ENCODE measurements around the gene TSR3. TPM values are rescaled to one million over a fixed set of nuclear protein-coding genes. Genes with fewer than 3 reads are reported as not detected.
"Not testable (repeated sequence)": the region's sequence is repeated elsewhere in the genome, so short reads cannot be mapped to it uniquely, and the experiment has no call there.

TSR3 gene
- total RNA-seq, 2 donors from 2014 or later: 64.9 to 67.4 TPM

DNA sequence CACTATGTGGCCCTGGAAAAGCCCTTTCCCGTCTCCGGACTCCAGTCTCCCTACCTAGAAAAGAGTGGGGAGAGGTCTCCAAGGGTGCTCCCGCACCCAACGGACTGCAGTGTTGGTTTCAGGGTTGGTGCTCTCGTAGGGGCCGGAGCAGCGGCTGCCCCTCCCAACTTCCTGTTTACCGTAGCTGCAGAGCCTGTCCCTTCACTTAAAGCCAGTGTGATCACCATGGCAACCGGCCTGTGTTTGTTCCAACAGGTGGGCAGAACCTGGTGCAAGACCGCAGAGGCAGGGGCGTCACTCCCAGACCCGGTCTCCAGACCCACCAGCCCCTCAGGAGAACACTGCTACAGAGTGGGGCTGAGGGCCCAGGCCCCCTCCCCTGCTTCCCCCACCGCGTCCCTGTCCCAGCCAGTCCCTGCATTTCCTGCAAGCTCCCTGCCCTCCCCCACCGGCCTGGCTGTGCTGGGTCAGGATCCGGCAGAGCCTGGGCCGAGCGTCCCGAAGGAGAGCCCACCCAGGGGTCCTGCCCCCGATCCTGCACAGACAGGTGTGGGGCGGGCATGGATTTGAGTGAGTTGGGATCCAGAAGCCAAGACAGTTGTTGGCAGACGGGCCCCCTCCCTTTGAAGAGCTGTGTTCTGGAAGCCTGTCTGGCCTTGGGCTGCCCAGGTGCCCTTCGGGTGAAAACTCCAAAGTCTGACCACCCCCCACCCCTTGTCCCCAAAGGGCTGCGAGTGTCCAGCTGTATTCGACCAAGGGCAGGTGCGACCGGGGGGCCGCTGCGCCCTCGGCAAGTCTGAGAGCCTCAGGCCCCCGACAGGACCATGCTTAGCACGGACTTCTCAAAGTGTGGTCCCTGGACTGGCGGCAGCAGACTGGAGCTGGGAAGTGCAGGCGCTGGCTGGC lies 19.7 kb downstream of the TSR3 start:
- TF ChIP-seq, protein P1, sequence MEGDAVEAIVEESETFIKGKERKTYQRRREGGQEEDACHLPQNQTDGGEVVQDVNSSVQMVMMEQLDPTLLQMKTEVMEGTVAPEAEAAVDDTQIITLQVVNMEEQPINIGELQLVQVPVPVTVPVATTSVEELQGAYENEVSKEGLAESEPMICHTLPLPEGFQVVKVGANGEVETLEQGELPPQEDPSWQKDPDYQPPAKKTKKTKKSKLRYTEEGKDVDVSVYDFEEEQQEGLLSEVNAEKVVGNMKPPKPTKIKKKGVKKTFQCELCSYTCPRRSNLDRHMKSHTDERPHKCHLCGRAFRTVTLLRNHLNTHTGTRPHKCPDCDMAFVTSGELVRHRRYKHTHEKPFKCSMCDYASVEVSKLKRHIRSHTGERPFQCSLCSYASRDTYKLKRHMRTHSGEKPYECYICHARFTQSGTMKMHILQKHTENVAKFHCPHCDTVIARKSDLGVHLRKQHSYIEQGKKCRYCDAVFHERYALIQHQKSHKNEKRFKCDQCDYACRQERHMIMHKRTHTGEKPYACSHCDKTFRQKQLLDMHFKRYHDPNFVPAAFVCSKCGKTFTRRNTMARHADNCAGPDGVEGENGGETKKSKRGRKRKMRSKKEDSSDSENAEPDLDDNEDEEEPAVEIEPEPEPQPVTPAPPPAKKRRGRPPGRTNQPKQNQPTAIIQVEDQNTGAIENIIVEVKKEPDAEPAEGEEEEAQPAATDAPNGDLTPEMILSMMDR (conservative IDR thresholded peaks at IDR 0.05): no peak
- Histone ChIP-seq H3K4me1 (ENCODE audit: control insufficient read depth, insufficient read depth, low read length) (peaks cover 11% of the 10 kb centered on the region), H3K27ac (ENCODE audit: low read depth, low read length) (no peak overlapping the region), H3K36me3 (ENCODE audit: control insufficient read depth, insufficient read depth, low read length) (no peaks in the 10 kb centered on the region), H3K9me3 (ENCODE audit: control insufficient read depth, low read length) (no peaks in the 10 kb centered on the region), H3K9ac (ENCODE audit: extremely low read depth, low read length, poor library complexity, severe bottlenecking) (peak overlapping the region; percentile 69), H3K27me3 (ENCODE audit: control insufficient read depth, insufficient read depth, low read length, poor library complexity, severe bottlenecking) (peaks cover 44% of the 10 kb centered on the region), H3K4me3 (ENCODE audit: low read length) (peak overlapping the region; percentile 75)
- peaks cover 10% of the 10 kb centered on the region for H3K4me1 Mint-ChIP-seq
- H3K27ac Mint-ChIP-seq: peak overlapping the region; percentile 92
- peak overlapping the region; percentile 60 for H3K4me3 Mint-ChIP-seq
- peaks cover 2% of the 10 kb centered on the region for H3K9me3 Mint-ChIP-seq
- 14 to 15% methylated on average over 20 to 34 of the region's 34 CpGs for WGBS, 2 experiments (ENCODE audit: insufficient coverage in 1 of 2, insufficient read length in 1 of 2)
- H3K27me3 Mint-ChIP-seq (ENCODE audit: insufficient read depth): peaks cover 34% of the 10 kb centered on the region
- peak; percentile 97 for DNase-seq
- no peaks in the 10 kb centered on the region for H3K36me3 Mint-ChIP-seq (ENCODE audit: low read depth)

DNA sequence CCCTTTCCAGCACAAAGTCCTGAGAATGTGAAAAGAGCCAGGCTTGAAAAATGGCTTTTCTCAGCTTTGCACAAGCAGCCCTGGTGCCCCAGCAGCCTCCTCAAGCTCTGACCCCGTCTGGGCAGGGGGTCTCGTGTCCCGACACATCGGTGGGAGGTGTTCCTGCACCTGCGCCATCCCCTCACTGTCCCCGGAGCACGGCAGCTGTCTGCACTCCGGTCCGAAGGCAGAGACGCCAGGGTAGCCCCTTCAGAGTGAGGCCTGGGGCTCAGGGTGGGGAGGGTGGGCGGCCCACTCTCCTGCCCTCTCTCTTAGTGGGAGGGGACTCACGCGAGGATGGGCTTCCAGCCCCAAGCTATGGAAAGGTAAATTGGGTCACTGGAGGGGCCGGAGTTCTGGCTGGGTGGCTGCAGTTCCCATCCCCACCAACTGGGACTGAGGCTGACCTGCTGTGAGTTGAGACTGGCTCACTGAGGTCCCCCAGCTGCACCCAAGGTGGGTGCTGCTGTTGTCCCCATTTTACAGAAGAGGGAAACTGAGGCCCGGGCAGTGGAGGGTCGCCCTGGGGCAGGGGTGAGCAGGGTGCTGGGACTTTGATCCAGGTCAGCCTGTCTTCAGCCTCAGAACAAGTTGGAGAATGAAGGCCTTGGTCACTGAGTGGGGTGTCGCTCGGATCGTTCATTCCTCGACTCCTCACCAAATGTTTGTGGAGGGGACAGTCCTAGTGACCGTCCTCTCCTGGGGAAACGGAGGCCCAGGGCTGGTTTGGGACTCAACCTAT lies 20.6 kb downstream of the TSR3 start:
- Mint-ChIP-seq H3K27me3 (ENCODE audit: insufficient read depth) (peaks cover 26% of the 10 kb centered on the region), H3K36me3 (ENCODE audit: low read depth) (no peaks in the 10 kb centered on the region), H3K27ac (peak overlapping the region; percentile 92), H3K9me3 (peaks cover 2% of the 10 kb centered on the region), H3K4me1 (peaks cover 10% of the 10 kb centered on the region), H3K4me3 (peak overlapping the region; percentile 60)
- TF ChIP-seq, protein P1 (conservative IDR thresholded peaks at IDR 0.05): no peak
- no peaks in the 10 kb centered on the region for H3K9me3 ChIP-seq (ENCODE audit: control insufficient read depth, low read length)
- no peaks in the 10 kb centered on the region for H3K36me3 ChIP-seq (ENCODE audit: control insufficient read depth, insufficient read depth, low read length)
- H3K27me3 ChIP-seq (ENCODE audit: control insufficient read depth, insufficient read depth, low read length, poor library complexity, severe bottlenecking): peaks cover 36% of the 10 kb centered on the region
- DNase-seq: no peak
- peak overlapping the region; percentile 75 for H3K4me3 ChIP-seq (ENCODE audit: low read length)
- peaks cover 11% of the 10 kb centered on the region for H3K4me1 ChIP-seq (ENCODE audit: control insufficient read depth, insufficient read depth, low read length)
- H3K9ac ChIP-seq (ENCODE audit: extremely low read depth, low read length, poor library complexity, severe bottlenecking): peak overlapping the region; percentile 69
- 68 to 70% methylated on average over 19 to 22 of the region's 22 CpGs for WGBS, 2 experiments (ENCODE audit: insufficient coverage in 1 of 2, insufficient read length in 1 of 2)
- H3K27ac ChIP-seq (ENCODE audit: low read depth, low read length): no peak overlapping the region

DNA sequence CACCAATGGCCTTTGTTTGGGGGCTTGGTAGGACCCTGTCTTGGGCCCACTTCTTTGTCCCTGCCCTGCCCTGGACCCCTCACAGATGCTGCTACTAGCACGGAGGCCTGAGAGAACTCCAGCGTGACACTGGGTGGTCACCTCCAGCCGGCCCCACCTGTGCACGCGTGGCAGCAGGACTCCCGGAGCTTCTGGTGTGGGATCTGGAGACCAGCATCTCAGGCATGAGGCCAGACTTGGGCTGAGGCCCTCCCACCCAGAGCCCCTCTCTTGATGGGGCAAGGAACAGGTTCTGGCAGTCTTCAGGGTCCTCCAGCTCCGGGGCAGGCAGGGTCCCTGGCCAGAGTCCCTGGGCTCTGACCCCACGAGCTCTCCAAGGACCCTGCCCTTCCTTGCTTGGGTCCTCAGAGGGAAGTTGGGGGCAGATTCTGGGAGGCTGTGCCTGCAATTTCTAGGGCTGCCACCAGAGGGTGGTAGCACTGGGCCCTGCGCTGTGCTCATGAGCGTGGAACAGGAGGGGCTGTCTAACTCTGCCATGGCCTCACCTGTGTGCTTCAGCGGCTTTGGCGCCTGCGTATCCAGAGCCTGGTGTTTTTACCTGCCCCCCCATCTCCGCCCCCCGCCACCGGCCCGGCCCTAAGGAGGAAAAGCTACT lies 21.3 kb downstream of the TSR3 start:
- Mint-ChIP-seq H3K4me3 (no peak overlapping the region), H3K9me3 (peaks cover 2% of the 10 kb centered on the region), H3K36me3 (ENCODE audit: low read depth) (no peaks in the 10 kb centered on the region), H3K27ac (no peak overlapping the region), H3K27me3 (ENCODE audit: insufficient read depth) (peaks cover 19% of the 10 kb centered on the region), H3K4me1 (peaks cover 10% of the 10 kb centered on the region)
- peaks cover 29% of the 10 kb centered on the region for H3K27me3 ChIP-seq (ENCODE audit: control insufficient read depth, insufficient read depth, low read length, poor library complexity, severe bottlenecking)
- H3K9me3 ChIP-seq (ENCODE audit: control insufficient read depth, low read length): no peaks in the 10 kb centered on the region
- H3K4me3 ChIP-seq (ENCODE audit: low read length): no peak overlapping the region
- peak; percentile 88 for DNase-seq
- H3K4me1 ChIP-seq (ENCODE audit: control insufficient read depth, insufficient read depth, low read length): peaks cover 11% of the 10 kb centered on the region
- no peaks in the 10 kb centered on the region for H3K36me3 ChIP-seq (ENCODE audit: control insufficient read depth, insufficient read depth, low read length)
- no peak overlapping the region for H3K27ac ChIP-seq (ENCODE audit: low read depth, low read length)
- TF ChIP-seq, protein P1 (conservative IDR thresholded peaks at IDR 0.05): peak; percentile 94
- 86 to 91% methylated on average over 8 to 17 of the region's 17 CpGs for WGBS, 2 experiments (ENCODE audit: insufficient coverage in 1 of 2, insufficient read length in 1 of 2)
- no peak overlapping the region for H3K9ac ChIP-seq (ENCODE audit: extremely low read depth, low read length, poor library complexity, severe bottlenecking)

DNA sequence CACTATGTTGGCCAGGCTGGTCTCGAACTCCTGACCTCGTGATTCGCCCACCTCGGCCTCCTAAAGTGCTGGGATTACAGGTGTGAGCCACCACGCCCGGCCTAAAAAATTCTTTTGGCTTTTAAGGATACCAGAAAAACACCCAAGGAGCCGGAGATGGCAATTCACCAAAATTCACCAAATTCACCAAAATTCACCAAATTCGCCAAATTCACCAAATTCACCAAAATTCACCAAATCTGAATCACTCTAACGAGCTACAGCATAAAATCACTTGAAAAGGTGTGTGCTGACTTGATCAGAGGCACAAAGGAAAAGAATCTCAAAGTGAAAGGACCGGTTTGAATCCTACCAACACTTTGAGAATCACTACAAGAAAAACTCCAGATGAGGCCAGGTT lies 22.7 kb downstream of the TSR3 start:
- H3K36me3 Mint-ChIP-seq (ENCODE audit: low read depth); H3K9ac ChIP-seq (ENCODE audit: extremely low read depth, low read length, poor library complexity, severe bottlenecking); H3K9me3 ChIP-seq (ENCODE audit: control insufficient read depth, low read length); H3K27ac Mint-ChIP-seq; H3K27me3 Mint-ChIP-seq (ENCODE audit: insufficient read depth); DNase-seq; H3K4me3 Mint-ChIP-seq; H3K4me3 ChIP-seq (ENCODE audit: low read length); H3K27ac ChIP-seq (ENCODE audit: low read depth, low read length); H3K9me3 Mint-ChIP-seq; H3K4me1 Mint-ChIP-seq: not testable (repeated sequence)
- Histone ChIP-seq H3K4me1 (ENCODE audit: control insufficient read depth, insufficient read depth, low read length) (peaks cover 11% of the 10 kb centered on the region), H3K36me3 (ENCODE audit: control insufficient read depth, insufficient read depth, low read length) (peaks cover 11% of the 10 kb centered on the region), H3K27me3 (ENCODE audit: control insufficient read depth, insufficient read depth, low read length, poor library complexity, severe bottlenecking) (peaks cover 14% of the 10 kb centered on the region)
- 95 to 98% methylated on average over 8 to 10 of the region's 10 CpGs for WGBS, 2 experiments (ENCODE audit: insufficient coverage in 1 of 2, insufficient read length in 1 of 2)

Data from endodermal cell (in vitro differentiated cells).